GM19467 (cell line): ENCODE data around the gene EP400.
"Not testable (repeated sequence)": the region's sequence is repeated elsewhere in the genome, so short reads cannot be mapped to it uniquely, and the experiment has no call there.

Experiments
- ATAC-seq: cut with Tn5 transposase; IDR thresholded peaks from one replicate; pipeline ENCODE4 v1.9.1; 2021; ENCODE audit warnings: mild to moderate bottlenecking, moderate library complexity; ENCODE audit not compliant: unreplicated experiment

Gene EP400

DNA sequence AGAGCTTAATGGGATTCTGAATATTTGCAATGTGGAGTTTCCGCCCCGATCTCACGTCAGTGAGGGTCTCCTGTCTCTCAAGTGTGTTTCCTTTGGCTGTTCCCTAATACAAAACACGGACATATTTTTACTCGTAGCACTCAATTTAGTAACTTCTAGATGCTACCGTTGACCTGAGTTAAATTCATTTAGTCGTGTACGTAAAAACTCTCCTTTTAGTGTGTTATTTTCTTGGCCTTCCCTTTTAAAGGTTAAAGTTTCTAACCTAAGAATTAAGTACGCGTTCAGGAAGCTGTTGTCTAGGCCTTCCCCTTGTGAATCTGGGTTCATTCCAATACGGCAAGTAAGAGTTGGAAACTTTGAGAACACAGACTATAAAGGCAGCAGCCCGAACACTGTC, 130.0 kb downstream of the EP400 start:
- no peak for ATAC-seq

- ATAC-seq: not testable (repeated sequence)
These were observed 130.8 kb downstream of the EP400 start for GRCh38 chr12:132080515-132080914.

DNA sequence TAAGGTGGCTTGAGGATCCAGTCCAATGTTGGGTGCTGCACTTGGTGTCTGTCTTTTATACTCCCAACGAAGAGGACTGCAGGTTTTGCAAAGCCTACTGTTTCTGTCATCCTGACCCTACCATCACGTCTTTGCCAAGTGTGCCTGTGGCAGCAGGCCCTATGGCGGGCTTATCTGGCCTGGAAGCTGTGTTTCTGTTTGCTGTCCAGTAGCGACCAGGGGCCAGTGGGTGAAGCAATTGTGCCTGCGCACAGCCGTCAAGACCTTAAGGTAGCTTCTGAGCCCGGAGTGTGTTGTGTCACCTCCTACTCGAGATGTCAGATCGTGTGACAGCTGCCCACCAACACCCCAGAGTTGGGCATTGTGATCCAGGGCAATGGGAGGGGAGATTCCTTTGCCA, 131.7 kb downstream of the EP400 start:
- ATAC-seq: no peak

GRCh38 chr12:132083614-132083940, 133.8 kb downstream of the EP400 start:
- ATAC-seq: no peak

DNA sequence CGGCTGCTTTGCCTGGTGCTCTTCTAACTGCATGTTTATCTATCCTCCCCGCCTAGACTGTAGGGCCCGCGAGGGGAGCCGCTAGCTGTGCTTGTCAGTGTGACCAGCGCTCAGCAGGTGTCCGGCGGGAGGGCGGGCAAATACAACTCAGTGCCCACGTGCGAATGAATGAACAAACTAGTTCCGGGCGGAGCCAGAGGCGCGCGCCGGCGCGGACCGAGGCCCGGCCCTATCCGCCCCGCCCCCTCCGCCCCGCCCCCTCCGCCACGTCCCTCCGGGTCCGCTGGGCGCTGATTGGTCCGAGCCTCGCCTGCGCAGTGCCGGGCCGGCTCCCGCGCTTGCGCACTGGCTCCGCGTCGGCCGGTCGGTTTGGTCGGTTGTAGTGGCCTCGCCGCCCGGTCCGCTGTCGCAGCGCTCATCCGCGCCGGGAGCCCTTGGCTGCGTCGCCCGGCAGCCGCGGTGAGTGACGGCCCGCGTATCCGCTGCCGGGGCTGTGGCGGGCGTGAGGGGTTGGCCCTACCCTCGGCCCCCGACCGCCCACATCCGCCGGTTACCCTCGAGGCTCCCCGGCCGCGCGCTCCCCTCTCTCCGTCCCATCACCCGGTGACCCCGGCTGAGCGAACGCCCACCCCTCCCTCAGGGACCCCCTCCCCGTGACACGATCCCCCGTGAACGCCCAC, 134.3 kb downstream of the EP400 start:
- ATAC-seq: peak; percentile 76

DNA sequence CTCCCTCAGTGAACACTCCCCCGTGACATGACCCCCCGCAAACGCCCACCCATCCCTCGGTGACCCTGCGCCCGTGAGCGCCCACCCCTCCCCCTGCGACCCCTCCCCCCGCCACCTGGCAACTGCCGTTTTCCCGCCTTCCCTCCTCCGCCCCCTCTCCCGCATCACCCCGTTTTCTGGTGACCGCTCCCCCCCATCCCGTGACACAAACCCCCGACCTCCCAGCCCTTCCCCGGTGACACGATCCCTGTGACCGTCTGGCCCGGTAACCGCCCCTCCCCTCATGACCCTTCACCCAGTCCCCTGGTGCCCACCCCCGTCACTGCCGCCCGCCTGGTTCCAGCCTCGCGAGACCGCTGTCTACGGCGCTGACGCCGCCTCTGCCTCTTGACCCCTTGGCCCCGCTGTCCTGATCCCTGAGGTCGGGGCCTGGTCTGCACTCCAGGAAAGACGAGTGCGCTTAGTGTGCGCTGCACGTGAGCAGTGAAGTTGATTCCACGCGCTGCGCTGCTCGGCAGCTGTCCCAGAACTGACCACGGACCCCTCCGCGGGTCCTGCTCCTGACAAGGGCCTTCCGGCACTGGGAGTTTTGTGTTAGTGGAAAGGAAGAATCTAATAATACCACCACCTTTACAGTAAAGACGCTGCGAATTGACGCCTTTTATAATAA, 135.0 kb downstream of the EP400 start:
- ATAC-seq: no peak

DNA sequence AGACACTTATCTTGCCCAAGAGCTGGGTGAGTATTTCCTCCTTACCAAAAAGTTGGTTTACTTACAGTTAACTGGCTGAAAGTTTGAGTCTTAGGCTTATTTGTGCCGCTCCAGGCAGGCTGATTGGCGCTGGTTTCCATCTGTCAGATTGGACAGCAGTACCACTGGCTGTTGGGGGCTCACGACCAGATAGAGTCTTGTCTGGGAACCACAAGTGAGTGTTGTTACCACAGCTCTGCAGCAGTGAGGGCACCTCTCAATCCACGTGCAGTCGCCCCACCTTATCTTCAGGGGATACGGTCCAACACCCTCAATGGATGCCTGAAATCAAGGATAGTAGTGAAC, 135.5 kb downstream of the EP400 start:
- ATAC-seq: no peak

DNA sequence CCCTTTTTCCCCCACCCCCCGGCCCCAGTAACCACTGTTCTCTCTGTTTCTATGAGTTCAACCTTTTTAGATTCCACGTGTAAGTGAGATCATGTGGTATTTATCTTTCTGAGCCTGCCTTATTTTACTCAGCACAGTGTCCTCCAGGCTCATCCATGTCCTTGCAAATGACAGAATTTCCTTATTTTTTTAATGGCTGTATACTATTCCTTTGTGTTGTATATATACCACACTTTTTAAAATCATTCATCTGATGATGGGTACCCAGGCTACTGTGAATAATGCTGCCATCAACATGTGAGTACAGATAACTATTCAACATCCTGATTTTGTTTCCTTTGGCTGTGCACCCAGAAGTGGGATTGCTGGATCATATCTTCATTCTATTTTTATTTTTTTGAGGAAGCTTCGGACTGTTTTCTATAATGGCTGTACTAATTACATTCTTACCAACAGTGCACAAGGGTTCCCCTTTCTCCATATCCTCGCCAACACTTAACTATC, 139.7 kb downstream of the EP400 start:
- ATAC-seq: no peak

GRCh38 chr12:132094269-132094891, 144.6 kb downstream of the EP400 start:
- ATAC-seq: no peak

DNA sequence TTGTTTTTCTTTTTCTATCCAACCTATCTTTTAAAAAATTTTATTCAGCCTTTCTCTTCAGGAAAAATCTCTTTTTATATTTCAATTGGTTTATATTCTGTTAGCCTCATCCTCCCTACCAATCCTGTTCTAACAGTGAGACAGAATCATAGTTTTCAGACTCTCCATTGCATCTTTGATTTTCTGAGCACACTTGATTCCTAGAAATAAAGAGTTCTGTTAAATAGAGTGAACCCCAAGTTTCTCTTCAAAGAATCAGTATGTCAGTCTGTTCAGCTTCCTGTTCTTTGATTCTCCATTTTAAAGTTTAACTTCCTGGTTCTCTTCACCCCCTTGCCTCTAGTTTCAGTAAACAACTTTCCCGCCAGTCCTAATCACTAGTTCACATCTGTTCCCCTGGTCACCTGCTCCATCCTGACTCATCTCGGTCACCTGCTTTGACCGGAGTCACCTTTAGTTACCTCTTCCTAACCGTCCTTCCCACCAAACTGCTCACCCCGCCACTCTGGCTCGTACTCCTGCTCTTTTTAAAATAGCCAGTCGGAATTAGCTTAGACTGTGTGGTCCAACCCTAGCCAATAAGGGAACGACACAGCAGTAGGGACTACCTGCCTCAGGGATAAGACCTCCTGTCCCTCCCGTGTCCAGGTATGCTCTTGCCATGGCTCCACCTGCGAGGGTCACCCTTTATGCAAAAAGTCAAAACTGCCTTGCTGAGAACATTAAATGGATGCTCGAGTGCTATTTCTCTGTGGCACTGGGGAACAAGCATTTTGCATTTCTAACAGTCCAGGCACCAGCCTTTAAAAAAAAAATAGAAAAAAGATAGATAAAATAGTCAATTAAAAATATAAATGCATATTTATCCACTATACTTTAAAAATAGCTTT, 146.0 kb downstream of the EP400 start:
- no peak for ATAC-seq

DNA sequence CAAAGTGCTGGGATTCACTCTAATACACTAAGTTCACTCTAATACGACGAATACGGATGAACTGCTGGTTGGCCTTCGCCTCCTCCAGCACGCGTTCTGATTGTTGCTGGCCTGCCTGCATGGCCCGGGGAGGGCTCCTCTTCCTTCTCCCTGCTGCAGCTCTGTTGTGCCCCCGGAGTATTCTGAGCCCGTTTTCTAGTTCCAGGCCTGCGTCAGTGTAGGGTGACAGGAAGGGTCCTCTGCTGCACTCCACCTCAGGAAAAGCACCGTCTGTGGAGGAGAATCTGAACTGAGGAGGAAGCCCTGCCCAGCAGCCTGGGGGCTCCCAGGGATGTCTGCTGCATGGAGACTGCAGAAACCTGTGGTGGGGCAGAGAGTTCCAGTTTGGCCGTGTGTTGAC, 150.0 kb downstream of the EP400 start:
- ATAC-seq: no peak

DNA sequence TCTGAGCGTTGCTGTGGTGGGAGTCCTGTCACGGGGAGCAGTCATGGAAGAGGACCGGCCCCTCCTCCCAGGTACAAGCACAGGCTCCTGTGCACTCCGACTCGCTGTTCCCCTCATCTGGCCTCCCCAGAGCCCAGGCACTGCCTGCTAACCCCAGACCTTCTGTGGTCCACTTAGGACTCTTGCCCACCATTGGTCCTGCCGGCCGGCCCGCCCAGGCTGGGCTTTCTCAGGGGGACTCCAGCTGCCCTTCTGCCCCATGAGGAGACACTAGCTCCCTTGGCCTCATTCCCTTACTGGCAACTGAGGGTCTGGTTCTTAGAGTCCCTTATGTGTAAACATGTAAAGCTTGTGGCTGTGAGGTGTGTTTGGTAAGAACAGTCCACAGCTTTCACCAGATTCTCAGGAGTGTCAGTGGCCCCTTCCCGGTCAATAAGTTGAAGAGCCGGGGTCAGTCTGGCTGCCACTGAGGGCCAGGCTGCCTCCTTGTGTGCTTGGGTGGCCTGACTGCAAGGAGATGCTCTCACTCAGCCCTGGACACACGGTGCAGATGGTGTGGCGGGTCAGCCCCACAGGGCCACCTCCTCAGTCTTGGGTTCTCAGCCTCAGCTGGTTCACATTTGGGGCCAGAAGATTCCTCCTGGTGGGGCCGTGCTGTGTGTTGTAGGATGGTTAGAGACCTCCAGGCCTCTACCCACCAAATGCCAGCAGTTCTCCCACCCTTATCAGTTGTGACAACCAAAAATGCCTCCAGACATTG, 150.7 kb downstream of the EP400 start:
- ATAC-seq: no peak

GRCh38 chr12:132102297-132102696, 152.6 kb downstream of the EP400 start:
- no peak for ATAC-seq

DNA sequence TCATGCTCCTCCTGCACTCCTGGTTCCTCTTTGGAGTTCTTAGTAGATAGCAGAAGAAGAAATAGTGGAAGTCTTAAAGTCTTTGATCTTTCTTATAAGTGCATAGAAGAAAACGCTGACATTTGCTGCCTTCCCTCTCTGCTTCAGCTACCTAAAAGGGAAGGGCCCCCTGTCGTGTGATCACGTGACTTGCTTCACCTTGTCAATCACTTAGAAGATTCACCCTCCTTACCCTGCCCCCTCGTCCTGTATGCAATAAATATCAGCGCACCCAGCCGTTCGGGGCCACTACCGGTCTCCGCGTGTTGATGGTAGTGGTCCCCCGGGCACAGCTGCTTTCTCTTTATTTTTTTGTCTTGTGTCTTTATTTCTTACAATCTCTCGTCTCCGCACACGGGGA, 153.3 kb downstream of the EP400 start:
- not testable (repeated sequence) for ATAC-seq

DNA sequence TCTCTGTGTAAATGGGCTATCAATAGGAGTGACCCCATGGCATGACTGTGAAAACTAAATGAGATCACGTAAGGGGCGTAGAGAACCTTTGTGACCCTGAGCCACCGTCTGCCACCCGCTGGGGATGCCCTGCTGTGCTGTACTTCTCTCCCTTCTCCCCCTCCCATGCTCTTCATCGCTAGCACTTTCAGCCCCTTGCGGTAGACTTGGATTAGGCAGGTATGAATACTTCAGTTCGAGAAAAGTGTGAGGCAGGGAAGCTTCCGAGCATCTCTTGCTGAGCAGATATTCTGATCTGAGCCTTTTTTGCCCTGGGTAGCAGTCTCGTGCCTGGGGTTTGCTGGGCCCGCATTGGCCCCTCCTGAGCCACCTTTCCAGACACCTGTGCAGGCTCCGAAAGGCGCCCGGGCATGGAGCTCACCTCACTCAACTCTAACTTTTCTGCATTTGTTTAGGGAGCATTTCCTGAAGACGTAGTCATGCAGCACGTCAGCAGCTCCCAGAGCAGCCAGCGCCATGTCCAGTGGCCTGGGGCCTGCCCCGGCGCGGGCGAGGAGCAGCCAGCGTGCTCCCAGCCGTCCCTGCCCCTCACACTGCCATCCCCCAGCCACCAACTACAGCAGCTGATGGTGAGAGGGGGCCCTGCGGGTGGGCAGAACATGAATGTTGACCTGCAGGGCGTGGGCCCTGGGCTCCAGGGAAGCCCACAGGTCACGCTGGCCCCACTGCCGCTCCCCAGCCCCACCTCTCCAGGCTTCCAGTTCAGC, 154.0 kb downstream of the EP400 start:
- ATAC-seq: no peak

- ATAC-seq: no peak
These were observed 155.7 kb downstream of the EP400 start for GRCh38 chr12:132105467-132105866.

- no peak for ATAC-seq
These were observed 157.2 kb downstream of the EP400 start for GRCh38 chr12:132106921-132107320.

DNA sequence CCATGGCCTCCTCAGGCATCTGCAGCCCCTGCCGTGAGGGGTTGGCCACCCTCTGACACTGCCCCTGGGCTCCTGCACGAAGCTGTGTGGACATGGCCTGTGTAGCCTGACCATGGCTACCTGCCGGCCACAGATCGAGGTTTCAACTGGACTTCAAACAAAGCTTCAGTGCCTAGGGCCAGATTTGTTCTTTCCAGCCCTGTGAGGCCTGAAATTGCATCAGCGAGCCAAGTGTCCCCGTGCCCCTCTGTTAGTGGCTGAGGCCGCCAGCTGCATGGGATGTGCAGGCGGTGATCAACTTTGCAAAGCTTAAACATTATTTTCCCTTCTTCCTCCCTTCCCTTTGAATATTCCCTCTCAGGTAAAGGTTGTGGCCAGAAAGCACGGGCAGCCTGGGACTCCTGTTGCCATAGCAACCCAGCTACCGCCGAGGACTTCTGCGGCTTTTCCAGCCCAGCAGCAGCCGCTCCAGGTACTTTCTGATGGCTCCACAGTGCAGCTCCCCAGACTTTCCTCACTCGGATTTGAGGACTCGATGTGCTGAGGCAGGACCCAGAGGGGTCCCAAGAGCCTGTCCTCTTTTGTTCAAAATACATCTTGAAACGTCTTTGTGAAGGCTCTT, 158.6 kb downstream of the EP400 start:
- no peak for ATAC-seq

DNA sequence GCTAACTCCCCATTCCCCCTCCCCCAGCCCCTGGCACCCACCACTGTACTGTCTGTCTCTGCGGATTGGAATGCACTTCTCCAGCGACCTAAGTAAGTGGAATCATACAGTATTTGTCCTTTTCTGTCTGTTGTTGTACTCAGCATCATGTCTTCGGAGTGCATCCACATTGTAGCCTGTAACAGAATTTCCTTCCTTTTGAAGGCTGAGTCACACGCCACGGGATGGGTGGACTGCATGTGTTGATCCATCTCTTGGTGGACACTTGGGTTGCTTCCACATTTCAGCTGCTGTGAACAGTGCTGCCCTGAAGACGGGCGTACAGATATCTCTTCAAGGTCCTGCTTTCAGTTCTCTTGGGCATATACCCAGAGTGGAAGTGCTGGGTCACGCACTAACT, 160.0 kb downstream of the EP400 start:
- ATAC-seq: no peak
